ENCODE results near the gene CRTC3. TPM values are rescaled to one million over a fixed set of nuclear protein-coding genes. Genes with fewer than 3 reads are reported as not detected.
"Not testable (repeated sequence)": the region's sequence is repeated elsewhere in the genome, so short reads cannot be mapped to it uniquely, and the experiment has no call there.

Gene CRTC3
- total RNA-seq, 1 donor from 2014 or later: 33.3 TPM

DNA sequence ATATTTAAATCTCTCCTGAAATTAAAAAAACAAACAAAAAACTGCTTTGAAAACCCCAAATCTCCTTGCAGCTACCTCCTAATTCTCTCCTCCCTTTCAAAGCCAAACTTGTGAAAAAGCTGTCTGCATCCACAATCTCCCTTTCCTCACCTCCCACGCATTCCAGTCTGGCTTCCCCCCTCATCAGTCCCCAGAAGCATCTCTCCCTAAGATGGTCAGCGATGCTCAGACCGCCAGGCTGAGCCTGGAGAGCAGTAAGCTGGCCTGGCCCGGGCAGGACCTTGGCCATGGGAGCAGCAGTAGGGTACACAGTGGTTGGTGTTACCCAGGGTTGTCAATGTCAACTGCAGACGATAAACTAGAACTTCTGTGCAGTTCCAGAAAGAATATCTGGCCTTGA, 154.6 kb downstream of the CRTC3 start:
- peaks cover 2% of the 10 kb centered on the region for H3K9me3 Mint-ChIP-seq
- H3K27me3 Mint-ChIP-seq (ENCODE audit: low read depth): no peaks in the 10 kb centered on the region
- no peaks in the 10 kb centered on the region for H3K36me3 Mint-ChIP-seq (ENCODE audit: low read depth)
- no peak overlapping the region for H3K4me3 Mint-ChIP-seq
- no peaks in the 10 kb centered on the region for H3K4me1 Mint-ChIP-seq
- H3K27ac Mint-ChIP-seq (ENCODE audit: unreplicated experiment): peak overlapping the region; percentile 30
- no peak for TF ChIP-seq CTCF (conservative IDR thresholded peaks at IDR 0.05)
- DNase-seq (ENCODE audit: low read depth, low spot score): no peak

GRCh38 chr15:90685591-90686434, 156.1 kb downstream of the CRTC3 start:
- TF ChIP-seq CTCF (conservative IDR thresholded peaks at IDR 0.05): no peak
- no peak for DNase-seq (ENCODE audit: low read depth, low spot score)
- no peak overlapping the region for H3K4me3 Mint-ChIP-seq
- H3K27me3 Mint-ChIP-seq (ENCODE audit: low read depth): no peaks in the 10 kb centered on the region
- H3K27ac Mint-ChIP-seq (ENCODE audit: unreplicated experiment): no peak overlapping the region
- H3K4me1 Mint-ChIP-seq: no peaks in the 10 kb centered on the region
- peaks cover 2% of the 10 kb centered on the region for H3K9me3 Mint-ChIP-seq
- H3K36me3 Mint-ChIP-seq (ENCODE audit: low read depth): peaks cover 4% of the 10 kb centered on the region

GRCh38 chr15:90686435-90687218, 156.9 kb downstream of the CRTC3 start:
- Mint-ChIP-seq H3K4me1 (no peaks in the 10 kb centered on the region), H3K9me3 (peaks cover 2% of the 10 kb centered on the region), H3K4me3 (no peak overlapping the region), H3K27ac (ENCODE audit: unreplicated experiment) (no peak overlapping the region), H3K36me3 (ENCODE audit: low read depth) (peaks cover 4% of the 10 kb centered on the region), H3K27me3 (ENCODE audit: low read depth) (no peaks in the 10 kb centered on the region)
- no peak for TF ChIP-seq CTCF (conservative IDR thresholded peaks at IDR 0.05)
- DNase-seq (ENCODE audit: low read depth, low spot score): no peak

DNA sequence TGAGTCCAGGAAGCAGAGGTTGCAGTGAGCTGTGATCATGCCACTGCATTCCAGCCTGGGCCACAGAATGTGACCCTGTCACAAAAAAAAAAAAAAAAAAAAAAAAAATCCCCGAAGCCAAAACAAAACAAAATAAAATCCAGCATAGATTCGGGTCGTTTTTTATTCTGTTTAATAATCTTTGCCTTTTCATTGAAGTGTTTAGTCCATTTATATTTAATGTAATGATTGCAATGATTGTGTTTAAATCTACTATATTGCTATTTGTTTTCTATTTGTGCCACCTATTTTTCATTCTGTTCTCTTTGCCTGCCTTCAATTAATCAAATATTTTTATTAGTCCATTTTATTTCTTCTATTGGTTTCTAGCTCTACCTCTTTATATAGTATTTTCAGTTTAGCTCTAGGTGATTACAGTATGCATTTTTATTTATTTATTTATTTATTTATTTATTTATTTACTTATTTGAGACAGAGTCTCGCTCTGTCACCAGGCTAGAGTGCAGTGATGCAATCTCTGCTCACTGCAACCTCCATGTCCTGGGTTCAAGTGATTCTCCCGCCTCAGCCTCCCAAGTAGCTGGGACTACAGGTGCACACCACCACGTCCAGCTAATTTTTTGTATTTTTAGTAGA, 159.7 kb downstream of the CRTC3 start:
- not testable (repeated sequence) for DNase-seq (ENCODE audit: low read depth, low spot score); H3K4me1 Mint-ChIP-seq; H3K27ac Mint-ChIP-seq (ENCODE audit: unreplicated experiment); H3K36me3 Mint-ChIP-seq (ENCODE audit: low read depth); H3K27me3 Mint-ChIP-seq (ENCODE audit: low read depth); H3K4me3 Mint-ChIP-seq; H3K9me3 Mint-ChIP-seq

- peaks cover 4% of the 10 kb centered on the region for H3K36me3 Mint-ChIP-seq (ENCODE audit: low read depth)
- H3K27ac Mint-ChIP-seq (ENCODE audit: unreplicated experiment): no peak overlapping the region
- TF ChIP-seq CTCF (conservative IDR thresholded peaks at IDR 0.05): no peak
- no peak for DNase-seq (ENCODE audit: low read depth, low spot score)
- no peak overlapping the region for H3K4me3 Mint-ChIP-seq
- H3K4me1 Mint-ChIP-seq: no peaks in the 10 kb centered on the region
- H3K9me3 Mint-ChIP-seq: peaks cover 2% of the 10 kb centered on the region
- H3K27me3 Mint-ChIP-seq (ENCODE audit: low read depth): no peaks in the 10 kb centered on the region
These were observed 160.9 kb downstream of the CRTC3 start for GRCh38 chr15:90690585-90690984.

All from neural crest cell (in vitro differentiated cells).